ENCODE data around the gene COQ10B. TPM values are rescaled to one million over a fixed set of nuclear protein-coding genes. Genes with fewer than 3 reads are reported as not detected.
A peak's percentile ranks its signal among the peaks of the same experiment; 100 is the strongest.
"Not testable (repeated sequence)": the region's sequence is repeated elsewhere in the genome, so short reads cannot be mapped to it uniquely, and the experiment has no call there.

COQ10B gene
- total RNA-seq, 2 donors from 2014 or later = 29.2 to 32.4 TPM

DNA sequence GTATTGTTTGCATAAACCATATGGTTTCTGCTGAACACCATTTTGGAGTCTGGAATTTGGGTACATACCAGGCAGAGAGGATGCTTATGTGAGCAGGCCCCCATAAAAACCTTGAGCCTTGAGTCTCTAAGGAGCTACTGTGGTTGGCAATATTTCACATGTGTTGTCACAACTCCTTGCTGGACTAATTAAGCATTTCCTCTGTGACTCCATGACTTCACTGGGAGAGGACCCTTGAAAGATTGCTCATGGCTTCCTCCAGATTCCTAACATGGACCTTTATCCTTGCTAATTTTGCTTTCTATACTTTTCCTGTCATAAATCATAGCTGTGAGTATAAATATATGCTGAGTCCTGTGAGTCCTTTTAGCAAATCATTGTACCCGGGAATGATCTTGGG lies 7.6 kb upstream of the COQ10B start:
- DNase-seq (no peak), ATAC-seq (no peak)
- intact Hi-C loops (cut with DNase I, micrococcal nuclease) = no loop called here

DNA sequence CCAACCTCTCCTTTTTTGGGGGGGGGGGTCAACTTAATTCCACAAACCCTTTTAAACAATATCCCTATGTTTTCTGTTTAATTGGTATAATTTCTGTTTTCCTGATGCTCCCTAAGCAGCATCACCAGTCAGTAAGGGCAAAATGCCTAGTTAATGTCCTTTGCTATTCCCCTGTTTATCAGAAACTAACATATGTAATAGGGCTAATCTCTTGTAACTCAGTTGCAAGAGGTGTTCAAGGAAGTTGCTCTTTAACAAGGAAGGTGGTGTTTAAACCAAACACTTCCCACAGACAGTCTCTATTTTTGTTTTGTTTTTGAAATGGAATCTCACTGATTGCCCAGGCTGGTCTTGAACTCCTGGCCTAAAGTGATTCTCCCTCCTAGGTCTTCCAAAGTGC lies 6.5 kb upstream of the COQ10B start:
- intact Hi-C loops (cut with DNase I, micrococcal nuclease) = no loop called here
- DNase-seq (no peak), ATAC-seq (no peak)

DNA sequence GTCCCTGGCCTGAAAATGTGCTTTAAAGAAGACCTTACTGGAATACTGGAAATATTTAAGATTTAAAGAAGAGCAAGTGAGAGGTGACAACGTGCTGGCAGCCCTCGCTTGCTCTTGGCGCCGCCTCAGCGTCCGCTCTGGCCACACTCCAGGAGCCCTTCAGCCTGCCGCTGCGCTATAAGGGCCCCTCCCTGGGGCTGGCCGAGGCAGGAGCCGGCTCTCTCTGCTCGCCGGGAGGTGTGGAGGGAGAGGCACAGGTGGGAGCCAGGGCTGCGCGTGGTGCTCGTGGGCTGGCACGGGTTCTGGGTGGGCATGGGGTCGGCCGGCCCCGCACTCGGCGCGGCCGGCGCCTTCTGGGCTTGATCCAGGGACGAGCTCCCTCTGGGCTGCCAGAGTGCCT lies 2.9 kb upstream of the COQ10B start:
- intact Hi-C loops (cut with DNase I, micrococcal nuclease) = no loop called here
- ATAC-seq (no peak), DNase-seq (no peak)

DNA sequence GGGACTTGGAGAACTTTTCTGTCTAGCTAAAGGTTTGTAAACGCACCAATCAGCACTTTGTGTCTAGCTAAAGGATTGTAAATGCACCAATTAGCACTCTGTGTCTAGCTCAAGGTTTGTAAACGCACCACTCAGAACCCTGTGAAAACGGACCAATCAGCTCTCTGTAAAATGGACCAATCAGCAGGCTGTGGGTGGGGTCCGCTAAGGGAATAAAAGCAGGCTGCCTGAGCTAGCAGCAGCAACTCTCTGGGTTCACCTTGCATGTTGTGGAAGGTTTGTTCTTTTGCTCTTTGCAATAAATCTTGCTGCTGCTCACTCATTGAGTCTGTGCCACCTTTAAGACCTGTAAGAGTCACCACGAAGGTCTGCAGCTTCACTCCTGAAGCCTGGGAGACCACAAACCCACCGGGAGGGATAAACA lies 2.4 kb upstream of the COQ10B start:
- ATAC-seq; intact Hi-C loops (cut with DNase I, micrococcal nuclease); DNase-seq: not testable (repeated sequence)

DNA sequence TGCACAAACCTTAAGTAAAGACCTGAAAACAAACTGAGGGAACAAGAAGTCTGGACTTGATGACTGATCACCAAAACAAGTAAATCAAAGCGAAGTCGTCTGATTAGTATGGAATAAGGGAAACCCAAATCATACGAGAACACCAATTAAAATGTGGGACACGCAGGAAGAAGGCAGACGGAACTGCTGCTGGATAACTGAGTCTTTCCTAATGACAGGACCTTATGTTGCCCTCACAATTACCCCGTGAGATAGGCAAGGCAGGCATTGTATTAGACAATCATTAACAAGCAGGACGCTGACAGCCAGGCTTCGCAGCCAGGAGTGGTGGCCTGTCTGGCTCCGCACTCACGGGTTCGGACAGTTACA lies 614 bp upstream of the COQ10B start:
- peak; percentile 63 for ATAC-seq
- intact Hi-C loops (cut with DNase I, micrococcal nuclease) = no loop called here

DNA sequence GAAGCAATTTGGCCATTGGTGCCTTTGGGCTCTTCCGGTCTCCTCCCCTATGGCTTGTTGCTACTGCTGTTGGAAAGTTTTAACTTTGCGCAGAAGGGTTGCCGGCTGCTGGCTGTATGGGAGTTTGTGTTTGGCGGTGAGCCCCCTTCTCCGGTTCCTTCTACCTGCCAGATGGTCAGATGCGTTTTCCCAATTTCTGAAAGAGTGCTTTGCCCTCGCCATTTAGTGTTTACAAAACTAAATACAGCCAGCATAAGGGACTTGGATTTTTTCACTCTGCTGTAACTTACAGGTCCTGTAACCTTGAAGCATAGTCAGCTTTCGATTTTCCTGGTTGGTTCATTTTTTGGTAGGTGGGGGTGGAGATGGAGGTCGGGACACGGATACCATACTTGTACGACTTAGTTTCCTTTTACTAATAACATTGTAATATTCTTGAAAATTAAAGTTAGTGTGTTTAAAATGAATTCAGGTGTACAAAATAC lies 604 bp downstream of the COQ10B start:
- DNase-seq (peak in 1 of 2 donors; percentile 78), ATAC-seq (peak; percentile 61)
- intact Hi-C loops (cut with DNase I, micrococcal nuclease) = no loop called here

More for the DNA sequence above, 614 bp upstream of the COQ10B start:
- no peak for DNase-seq

DNA sequence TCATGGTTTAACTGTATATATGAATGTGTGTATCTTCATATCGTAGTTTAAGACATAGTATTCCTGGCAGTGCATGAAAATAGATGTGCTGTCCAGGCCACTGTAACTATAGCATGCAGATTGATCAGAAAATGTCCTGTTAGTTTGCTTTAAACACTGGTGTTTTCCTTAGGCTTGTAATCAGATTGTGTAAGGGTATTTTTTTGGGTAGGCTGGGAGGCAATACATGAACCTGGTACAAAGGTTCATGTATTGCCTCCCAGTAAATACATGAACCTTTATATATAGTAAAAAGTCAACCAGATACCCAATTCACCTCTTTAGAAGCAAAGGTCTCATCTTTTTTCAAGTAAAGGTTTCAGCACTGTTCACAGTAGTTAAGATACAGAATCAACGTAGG lies 1.6 kb downstream of the COQ10B start:
- no peak for DNase-seq
- intact Hi-C loops (cut with DNase I, micrococcal nuclease) = no loop called here

DNA sequence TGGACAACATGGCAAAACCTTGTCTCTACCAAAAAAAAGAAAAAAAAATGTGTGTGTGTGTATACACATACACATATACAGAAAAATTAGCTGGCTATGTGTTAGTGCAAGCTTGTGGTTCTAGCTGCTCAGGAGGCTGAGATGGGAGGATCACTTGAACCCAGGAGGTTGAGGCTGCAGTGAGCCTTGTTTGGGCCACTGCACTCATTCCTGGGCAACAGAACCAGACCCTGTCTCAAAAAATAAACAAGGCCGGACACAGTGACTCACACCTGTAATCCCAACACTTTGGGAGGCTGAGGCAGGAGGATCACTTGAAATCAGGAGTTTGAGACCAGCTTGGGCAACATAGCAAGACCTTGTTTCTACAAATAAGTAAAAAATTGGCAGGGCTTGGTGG lies 2.1 kb downstream of the COQ10B start:
- ATAC-seq (no peak), DNase-seq (no peak)
- intact Hi-C loops (cut with DNase I, micrococcal nuclease) = no loop called here

More for the DNA sequence above, 1.6 kb downstream of the COQ10B start:
- no peak for ATAC-seq

DNA sequence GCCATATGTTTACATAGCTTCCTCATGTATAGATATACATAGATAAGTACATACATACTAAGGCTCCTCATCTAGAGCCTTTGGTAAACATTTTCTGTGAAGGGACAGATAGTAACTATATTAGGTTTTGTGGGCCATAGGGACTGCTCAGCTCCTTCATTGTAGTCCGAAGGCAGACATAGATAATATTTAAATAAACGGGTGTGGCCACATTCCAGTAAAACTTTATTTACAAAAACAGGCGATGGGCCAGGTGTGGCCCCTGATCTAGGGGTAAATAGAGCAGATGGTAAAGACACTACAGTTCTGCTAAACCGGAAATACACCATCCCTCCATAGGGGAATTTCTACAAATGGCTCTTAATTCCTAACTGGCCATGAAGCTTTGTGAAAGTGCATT lies 7.3 kb downstream of the COQ10B start:
- peak; percentile 76 for ATAC-seq
- peak; percentile 9 to 29 for DNase-seq
- intact Hi-C loops (cut with DNase I, micrococcal nuclease) = no loop called here

DNA sequence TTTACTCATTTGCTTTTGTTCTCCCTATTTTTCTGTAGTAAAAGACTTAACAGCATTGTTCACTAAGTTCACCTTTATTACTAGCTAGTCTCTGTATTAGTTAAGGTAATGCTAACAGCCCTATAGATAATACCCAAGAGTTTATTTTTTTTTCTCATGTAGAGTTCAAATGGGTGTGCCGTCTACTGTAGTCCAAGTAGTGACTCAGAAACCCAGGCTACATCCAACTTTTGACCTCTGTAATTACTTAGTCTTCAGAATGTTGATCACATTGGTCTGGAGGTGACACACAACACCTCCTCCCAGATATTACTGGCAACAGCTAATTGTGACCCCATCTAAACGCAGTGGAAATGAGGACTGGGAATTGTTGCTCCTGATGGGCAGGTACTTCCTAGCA lies 7.7 kb downstream of the COQ10B start:
- no peak for DNase-seq
- intact Hi-C loops (cut with DNase I, micrococcal nuclease) = no loop called here
- ATAC-seq = peak; percentile 87

DNA sequence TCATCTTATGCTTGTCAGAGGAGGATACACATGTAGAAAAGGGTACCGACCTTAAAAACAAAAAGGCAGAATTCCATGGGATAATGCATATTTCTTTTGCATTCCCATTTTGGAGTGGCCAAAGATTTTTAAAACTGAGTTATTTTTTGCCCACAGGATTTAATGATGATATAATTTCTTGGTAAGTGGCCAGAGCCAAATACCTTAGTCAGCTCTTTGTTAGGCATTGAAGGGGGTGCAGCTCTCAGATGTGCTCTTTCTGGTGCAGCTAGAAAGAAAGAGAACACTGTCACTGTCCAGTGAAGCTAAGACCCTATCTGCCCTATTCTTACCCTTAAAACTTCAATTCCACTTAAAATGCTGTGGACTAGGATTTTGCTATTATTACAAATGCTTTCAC lies 10.8 kb downstream of the COQ10B start:
- DNase-seq = no peak
- ATAC-seq = no peak
- intact Hi-C loops (cut with DNase I, micrococcal nuclease) = no loop called here

DNA sequence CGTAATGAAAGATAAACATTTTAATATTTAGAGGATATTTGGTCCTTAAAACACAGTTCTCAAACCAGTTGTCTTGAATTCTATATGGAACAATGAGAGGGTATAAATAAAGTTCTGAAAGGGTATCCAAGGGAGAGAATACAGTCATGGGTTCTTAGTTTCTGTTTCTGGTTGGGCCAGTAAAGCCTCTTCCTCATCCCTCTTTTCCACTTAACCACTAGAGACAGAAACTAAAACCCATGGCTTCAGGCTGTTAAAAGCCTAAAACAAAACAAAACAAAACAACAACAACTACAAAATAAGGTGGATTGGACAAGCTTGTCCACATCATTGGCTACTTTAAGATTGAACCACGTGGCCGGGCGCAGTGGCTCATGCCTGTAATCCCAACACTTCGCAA lies 18.8 kb downstream of the COQ10B start:
- intact Hi-C loops (cut with DNase I, micrococcal nuclease) = loop anchor here in 1 of 2 donors (10.0 kb wide), 1 partner anchor 67 kb away; no protein-coding TSS in a partner anchor
- DNase-seq (no peak), ATAC-seq (no peak)

DNA sequence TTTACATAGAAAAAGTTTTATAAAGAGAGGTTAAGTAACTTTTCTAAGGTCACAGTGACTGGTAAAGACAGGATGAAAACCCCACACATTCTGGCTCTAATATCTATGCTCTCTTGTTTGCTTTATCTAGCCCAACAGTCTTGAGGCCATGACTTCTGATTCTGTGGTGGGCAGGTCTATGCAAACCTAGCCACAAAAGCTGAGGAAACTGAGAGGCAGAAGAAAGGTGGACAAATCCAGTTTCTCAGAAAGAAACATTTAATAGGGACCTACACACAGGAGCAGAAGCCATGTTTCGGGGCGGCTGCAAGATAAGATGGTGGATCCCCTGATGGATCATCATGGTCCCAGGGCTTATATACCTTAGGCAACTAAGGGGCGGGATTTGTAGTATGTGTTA lies 24.4 kb downstream of the COQ10B start:
- no peak for DNase-seq
- ATAC-seq = no peak
- intact Hi-C loops (cut with DNase I, micrococcal nuclease) = loop anchor here in 1 of 2 donors (10.0 kb wide), 1 partner anchor 73 kb away; no protein-coding TSS in a partner anchor

DNA sequence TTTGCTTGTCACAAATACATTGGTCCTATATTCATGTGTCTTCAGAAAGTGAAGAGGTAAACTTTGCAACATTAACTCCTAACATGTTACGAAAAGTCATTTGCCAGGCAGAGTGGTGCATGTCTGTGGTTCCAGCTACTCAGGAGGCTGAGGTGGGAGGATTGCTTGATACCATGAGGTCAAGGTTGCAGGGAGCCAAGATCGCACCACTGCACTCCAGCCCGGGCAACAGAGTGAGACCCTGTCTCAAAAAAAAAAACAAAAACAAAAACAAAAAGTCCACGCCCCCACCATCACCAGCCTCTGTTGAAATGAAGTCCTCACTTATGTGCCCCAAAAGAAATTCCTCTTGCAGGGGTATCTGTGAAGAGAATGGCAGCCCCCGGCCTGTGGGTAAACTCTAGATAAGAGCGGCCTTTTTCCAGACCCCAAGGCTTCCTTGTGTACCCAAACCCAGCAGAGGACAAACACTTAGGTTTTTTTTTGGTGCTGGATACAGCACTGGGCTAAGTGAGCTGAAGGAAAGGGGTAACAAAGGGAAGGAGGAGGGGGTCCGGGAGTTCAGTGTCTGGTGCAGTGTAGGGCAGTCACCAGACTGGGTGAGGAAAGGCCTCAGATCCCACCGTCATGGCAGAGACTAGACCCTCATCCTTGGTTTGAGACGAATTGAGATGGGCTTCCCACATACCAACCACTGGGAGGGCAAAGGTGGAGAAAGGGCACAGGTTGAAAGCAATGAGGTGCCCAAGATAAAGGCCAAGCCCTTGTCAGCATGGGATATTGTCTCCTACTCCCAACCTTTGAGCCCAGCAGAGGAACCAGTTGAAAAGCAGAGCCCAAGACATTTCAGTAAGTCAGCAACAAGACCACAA lies 27.0 kb downstream of the COQ10B start:
- intact Hi-C loops (cut with DNase I, micrococcal nuclease) = no loop called here
- no peak for ATAC-seq
- no peak for DNase-seq

DNA sequence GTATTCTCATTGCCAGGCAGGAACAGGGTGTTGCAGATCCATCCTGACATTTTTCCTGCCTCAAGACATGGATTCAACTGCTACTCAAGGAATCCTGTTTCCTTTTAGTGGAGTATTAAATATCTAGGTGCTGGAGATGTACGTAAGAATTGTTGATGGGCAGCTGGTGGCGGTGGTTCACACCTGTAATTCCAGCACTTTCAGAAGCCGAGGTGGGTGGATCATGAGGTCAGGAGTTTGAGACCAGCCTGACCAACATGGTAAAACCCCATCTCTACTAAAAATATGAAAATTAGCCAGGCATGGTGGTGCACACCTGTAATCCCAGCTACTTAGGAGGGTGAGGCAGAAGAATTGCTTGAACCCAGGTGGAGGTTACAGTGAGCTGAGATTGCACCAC lies 30.9 kb downstream of the COQ10B start:
- intact Hi-C loops (cut with DNase I, micrococcal nuclease); DNase-seq; ATAC-seq: not testable (repeated sequence)

DNA sequence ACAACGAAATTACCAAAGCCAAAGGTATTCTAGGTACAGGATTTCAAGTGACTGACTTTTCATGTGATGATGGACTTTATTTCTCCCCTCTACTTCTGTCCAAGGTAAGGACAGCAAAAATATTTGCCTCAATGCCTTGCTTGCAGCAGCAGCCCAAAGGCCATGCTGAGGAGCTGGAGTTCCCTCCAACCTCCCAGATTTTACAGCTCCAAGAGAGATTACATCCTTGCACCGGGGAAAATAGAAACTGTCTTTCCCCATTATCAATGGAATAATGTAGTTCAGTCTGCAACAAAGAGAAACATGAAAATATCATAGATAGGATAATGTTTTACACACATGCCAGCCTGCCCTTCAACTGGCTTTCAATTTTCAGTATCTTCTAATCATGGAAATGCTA lies 32.8 kb downstream of the COQ10B start:
- no peak for ATAC-seq
- intact Hi-C loops (cut with DNase I, micrococcal nuclease) = no loop called here
- DNase-seq = no peak

DNA sequence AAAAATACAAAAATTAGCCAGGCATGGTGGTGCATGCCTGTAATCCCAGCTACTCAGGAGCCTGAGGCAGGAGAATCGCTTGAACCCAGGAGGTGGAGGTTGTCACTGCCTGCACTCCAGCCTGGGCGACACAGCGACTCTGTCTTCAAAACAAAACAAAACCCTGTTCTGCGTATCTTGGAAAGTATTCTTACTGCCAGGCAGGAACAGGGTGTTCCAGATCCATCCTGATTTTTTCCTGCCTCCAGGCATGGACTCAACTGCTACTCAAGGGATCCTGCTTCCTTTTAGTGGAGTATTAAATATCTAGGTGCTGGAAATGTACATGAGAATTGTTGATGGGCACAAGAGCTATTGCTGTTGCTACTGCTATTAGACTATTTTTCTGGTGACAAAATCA lies 34.0 kb downstream of the COQ10B start:
- no peak for DNase-seq
- no peak for ATAC-seq
- intact Hi-C loops (cut with DNase I, micrococcal nuclease) = no loop called here

DNA sequence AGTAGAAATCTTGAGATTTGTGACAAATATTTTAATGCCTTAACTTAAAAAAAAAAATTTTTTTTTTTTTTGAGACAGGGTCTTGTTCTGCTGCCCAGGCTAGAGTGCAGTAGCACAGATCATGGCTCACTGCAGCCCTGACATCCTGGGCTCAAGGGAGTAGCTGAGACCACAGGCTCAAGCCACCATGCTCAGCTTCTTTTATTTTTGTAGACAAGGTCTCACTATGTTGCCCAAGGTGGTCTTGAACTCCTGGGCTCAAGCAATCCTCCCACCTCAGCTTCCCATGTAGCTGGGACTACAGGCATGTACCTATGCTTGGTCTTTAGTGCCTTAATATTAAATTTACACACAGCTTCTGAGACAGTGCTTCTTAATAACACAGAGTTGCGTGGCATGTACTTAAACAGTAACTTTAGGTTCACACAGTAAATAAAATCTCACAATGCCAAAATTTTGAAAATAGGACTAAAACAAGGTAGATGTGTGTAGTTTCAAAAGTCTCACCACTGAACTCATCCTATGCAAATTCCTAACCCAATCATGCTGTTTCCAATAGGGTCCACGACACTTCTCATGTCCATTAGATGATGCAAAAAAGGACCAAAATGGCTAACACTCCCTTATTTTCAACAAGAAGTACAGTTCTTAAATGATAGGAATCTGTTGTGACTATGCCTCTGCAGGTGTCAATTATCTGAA lies 42.2 kb downstream of the COQ10B start:
- intact Hi-C loops (cut with DNase I, micrococcal nuclease) = no loop called here
- ATAC-seq = no peak
- DNase-seq = no peak

DNA sequence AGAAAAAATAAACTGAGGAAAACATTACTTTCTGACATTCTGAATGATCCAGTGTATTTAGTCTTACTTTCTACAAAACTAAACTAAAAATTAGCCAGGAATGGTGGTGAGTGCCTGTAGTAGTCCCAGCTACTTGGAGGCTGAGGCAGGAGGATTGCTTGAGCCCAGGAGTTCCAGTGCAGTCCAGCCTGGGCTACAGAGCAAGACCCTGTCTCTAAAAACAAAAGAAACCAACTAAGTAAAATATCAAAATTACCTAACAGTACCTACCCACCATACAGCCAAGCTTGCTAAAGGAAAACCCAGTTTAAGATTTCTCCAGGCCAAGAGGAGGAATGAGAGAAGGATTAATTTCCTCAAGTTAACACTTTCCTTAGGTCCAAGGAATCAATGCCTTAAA lies 43.3 kb downstream of the COQ10B start:
- intact Hi-C loops (cut with DNase I, micrococcal nuclease) = no loop called here
- ATAC-seq = no peak
- no peak for DNase-seq

DNA sequence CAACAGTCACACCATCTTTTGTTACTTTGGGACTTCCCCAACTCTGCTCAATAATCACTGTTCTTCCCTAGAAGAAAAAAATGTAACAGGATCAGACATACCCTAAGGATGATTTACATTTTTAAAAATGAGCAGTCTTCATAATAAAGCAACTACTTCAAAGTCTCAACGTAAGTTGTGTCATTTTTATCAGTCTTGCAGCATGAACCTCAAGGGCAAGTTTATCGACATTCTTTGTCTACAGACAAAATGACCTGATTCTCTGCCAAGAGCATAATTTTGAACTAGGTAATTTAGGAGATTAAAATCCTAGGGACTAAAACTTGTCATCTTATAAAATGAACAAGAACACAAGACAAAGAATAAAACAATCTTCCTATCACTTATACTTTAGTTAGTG lies 44.0 kb downstream of the COQ10B start:
- DNase-seq (no peak), ATAC-seq (no peak)
- intact Hi-C loops (cut with DNase I, micrococcal nuclease) = no loop called here

All from left colon (tissue), 2 donors.